NCI-H2171 treated with DMSO at 0.1 percent for 48 hours (cell line): ENCODE data around the gene CIT.
"Not testable (repeated sequence)": the region's sequence is repeated elsewhere in the genome, so short reads cannot be mapped to it uniquely, and the experiment has no call there.

ENCODE experiments used
- DNase-seq: peaks from one replicate; lab custom pipeline; 2025; lab: John Stamatoyannopoulos, UW

Gene CIT, protein sequence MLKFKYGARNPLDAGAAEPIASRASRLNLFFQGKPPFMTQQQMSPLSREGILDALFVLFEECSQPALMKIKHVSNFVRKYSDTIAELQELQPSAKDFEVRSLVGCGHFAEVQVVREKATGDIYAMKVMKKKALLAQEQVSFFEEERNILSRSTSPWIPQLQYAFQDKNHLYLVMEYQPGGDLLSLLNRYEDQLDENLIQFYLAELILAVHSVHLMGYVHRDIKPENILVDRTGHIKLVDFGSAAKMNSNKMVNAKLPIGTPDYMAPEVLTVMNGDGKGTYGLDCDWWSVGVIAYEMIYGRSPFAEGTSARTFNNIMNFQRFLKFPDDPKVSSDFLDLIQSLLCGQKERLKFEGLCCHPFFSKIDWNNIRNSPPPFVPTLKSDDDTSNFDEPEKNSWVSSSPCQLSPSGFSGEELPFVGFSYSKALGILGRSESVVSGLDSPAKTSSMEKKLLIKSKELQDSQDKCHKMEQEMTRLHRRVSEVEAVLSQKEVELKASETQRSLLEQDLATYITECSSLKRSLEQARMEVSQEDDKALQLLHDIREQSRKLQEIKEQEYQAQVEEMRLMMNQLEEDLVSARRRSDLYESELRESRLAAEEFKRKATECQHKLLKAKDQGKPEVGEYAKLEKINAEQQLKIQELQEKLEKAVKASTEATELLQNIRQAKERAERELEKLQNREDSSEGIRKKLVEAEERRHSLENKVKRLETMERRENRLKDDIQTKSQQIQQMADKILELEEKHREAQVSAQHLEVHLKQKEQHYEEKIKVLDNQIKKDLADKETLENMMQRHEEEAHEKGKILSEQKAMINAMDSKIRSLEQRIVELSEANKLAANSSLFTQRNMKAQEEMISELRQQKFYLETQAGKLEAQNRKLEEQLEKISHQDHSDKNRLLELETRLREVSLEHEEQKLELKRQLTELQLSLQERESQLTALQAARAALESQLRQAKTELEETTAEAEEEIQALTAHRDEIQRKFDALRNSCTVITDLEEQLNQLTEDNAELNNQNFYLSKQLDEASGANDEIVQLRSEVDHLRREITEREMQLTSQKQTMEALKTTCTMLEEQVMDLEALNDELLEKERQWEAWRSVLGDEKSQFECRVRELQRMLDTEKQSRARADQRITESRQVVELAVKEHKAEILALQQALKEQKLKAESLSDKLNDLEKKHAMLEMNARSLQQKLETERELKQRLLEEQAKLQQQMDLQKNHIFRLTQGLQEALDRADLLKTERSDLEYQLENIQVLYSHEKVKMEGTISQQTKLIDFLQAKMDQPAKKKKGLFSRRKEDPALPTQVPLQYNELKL (N-terminal part only)

DNA sequence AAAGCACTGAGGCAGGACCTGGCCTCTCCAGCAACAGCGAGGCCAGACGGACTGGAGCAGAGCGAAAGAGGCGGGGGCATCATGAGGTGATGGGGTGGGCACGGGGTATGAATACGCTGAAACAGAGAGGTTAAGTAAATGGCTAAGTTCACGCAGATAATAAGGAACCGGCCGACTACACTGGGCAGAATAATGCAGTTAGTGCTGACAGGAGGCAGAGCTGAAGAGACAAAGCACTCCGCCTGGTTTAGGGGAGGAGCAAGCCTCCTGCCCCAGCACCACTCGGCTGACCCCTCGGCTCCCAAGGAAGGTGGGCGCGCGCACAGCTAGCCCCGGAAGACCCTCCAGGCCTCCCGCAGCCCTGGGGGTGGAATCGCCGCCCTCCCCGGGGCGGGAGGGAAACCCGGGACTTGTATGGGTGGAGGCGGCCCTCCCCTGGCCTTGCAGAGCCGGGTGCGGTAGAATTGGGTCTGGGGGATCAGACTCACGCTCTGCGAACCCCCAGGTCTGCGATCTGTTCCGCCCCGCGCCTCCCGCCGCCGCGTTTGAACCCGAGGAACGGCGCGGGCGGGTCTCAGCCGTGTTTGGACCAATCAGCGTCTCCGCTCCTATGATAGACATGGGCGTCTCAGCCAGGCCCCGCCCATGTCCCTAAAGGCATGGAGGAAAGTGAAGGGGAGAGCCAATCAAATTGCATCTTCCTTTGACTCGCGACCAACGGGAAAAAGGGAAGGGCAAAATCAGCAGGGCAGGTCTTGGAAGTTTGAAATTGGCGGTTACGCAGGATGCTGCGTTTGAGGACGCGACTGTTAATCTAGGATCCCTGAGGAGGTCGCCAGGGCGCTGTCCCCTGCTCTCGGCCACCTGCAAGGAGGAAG, at the start of gene CIT:
Gene CIT (minus strand): TSS at position 560 of the 878 bp plus-strand sequence. CDS start 1,152 bp downstream, outside the sequence.
- DNase-seq: peak; percentile 95

DNA sequence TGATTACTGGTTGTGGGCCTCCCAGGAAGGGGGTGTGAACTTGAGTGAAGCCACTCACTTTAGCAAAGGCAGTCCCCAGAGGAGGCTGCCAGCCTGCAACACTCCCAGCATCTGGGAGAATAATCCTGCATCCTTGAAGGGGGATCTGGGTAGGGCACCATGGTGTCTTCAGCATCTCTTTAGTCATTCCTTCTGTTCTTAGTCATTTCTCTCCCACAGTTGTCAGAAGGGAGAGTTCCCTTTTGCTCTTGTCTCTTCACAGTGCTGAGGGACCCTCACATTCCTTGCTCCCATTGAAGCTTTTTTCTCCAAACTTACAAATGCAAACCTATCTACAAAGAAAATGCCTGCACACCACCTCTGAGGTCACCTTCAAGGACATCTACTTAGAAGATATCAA, 48.1 kb upstream of the CIT start:
- DNase-seq: no peak

DNA sequence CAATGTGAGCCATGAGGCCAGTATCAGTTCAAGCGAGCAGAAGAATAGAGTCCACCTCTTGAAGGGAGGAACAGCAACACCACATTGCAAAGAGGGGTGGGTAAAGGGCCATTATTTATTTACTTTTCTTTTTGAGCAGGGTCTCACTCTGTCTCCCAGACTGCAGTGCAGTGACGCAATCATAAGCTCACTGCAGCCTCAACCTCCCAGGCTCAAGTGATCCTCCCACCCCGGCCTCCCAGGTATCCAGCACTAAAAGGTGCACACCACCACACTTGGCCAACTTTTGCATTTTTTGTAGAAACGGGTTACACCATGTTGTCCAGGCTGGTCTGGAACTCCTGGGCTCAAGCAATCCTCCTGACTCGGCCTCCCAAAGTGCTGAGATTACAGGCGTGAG, 42.9 kb upstream of the CIT start:
- DNase-seq: no peak

DNA sequence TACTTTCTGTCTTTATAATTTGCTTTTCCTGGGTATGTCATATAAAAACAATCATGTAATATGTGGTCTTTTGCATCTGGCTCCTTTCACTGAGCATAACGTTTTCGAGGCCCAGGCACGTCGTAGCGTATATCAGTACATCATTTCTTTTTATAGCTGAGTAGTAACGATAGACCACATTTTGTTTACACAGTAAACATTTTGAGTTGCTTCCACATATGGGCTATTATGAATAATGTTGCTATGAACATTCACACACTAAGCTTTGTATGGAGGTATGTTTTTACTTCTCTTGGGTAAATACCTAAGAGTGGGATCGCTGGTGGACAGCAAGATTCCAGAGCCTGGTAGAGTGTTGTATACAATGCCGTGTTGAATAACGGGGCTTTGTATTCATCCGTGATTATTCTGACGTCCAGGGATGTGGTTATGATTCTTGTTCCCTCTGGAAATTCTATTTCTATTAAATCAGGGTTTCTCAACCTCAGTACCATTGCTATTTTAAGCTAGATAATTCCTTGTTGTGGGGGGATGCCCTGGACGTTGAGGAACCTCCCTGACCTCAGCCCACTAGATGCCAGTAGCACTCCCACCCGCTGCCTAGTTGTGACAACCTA, 38.9 kb upstream of the CIT start:
- DNase-seq: no peak

DNA sequence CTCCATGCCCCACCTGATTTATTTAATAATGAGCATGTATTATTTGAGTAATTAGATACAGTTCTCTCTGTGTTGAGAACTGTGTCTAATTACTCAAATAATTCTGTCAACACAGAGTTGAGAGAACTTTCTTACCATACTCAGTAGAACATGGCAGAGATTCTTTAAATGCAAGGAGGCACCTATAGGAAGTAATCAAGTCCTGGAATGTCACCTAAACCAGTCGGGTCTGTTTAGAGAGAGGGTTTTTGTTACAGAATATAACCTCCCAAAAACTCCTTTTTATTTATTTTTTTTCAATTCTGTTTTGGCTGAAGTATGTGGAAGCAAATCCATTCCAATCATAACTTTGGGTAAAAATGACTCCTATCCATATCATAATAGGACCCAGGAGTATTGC, 37.5 kb upstream of the CIT start:
- no peak for DNase-seq

DNA sequence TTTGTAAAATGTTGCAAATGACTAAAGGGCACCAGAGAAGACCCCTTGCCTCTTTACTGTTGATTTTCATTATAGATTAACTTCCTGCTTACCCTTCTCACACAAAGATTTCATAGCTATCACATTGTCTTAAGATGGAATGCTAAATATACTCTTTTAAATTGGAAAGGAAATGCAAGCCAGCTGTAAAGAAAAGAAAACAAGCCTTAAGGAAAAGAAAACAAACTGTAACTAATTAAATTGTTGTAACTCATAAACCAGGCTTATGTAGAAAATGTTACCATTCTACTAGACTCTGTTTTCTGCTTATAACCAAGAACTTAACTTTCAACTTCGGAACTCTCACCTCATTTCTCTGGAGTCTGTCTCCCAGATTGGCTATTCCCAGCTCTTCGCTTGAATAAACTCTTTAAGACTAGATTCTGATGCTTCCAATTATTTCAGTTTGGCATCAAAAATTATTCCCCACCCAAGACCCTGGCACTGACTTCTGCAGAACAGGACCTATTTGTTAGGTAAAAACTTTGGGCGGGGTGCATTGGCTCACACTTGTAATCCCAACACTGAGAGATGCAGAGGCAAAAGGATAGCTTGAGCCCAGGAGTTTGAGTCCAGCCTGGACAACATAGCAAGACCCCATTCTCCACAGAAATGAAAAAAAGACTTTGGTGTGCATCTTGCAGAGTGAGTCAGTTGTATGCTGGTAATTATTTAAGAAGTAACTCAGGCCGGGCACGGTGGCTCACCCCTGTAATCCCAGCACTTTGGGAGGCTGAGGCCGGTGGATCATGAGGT, 36.6 kb upstream of the CIT start:
- no peak for DNase-seq

DNA sequence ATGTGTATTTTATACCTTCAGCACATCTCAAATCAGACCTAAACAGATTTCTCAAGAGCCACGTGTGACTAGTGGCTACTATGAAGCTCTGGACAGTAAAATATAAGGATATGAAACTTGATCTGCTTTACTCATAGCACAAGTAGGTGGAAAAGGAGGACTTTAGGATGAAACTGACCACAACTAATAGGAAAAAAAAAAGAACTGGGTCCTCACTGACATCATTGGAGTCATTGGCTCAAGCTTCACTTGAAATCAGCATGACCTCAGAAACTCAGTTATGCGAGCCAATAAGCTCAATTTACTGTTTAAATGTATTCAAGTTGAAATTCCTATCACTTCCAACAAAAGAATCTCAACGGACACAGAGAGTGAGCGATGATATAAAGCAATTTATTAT, 34.1 kb upstream of the CIT start:
- DNase-seq: no peak

DNA sequence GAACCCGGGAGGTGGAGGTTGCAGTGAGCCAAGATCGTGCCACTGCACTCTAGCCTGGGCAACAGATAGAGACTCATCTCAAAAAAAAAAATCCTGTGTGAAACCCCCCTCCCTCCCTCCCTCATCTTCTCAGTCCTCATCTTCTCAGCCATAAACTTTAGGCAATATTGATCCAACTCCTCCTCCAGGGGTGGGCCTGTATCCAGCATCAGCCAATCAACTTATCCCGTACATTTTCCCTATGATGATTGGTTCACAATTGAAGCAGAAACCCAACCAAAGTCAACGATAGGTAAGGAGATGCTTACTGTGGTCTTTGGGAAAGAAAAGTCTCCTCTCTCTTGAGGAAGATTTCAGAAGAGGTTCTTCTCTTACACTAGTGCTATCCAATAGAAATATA, 33.5 kb upstream of the CIT start:
- DNase-seq: no peak

DNA sequence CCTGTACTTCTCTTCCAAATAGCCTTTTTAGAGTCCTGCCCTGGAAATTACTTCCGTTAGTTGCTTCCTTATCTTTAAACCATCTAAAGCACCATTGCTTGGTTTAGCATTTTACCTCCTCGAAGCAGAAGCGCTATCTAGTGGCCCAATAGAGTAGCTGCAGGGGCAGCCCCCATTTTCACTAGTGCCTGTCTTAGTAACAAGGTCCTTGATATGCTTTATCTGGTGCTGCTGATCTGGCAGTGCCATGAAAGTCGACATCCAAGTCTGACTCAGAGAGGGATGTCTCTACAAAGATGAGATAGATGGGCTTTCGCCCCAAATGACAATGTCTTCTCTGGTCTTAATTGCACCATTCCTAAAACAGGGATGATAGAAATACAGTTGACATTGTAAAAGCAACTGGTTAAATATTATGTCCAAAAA, 25.0 kb upstream of the CIT start:
- peak; percentile 84 for DNase-seq

DNA sequence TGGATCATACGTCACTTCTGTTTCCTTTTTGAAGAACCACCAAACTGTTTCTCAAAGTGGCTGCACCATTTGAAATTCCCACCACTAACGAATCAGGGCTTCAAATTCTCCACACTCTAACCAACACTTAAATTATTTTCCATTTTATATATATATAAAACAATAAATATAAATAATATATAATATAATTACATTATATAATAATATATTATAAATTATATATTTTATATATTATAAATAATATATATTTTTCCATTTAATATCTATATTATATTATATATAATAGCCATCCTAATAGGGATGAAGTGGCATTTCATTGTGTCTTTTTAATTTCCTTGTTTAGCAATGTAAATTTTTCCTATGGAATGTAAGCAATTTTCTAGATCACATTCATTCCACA, 24.6 kb upstream of the CIT start:
- DNase-seq: no peak

DNA sequence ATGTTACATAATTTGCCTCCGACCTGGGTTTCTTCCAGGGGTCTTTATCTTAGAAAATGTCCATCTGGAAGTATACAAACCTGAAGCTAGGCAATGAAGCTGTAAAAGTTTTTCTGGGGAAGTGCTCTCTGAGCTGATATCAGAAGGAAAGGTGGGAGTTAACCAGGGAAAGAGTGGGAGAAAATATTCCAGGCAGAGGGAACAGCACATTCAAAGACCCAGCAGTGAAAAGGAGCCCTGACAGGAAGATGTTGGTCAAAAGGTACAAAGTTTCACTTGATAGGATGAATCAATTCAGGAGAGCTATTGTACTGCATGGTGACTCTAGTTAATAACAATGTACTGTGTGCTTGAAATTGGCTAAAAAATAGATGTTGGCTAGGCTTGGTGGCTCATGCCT, 17.8 kb upstream of the CIT start:
- DNase-seq: no peak

DNA sequence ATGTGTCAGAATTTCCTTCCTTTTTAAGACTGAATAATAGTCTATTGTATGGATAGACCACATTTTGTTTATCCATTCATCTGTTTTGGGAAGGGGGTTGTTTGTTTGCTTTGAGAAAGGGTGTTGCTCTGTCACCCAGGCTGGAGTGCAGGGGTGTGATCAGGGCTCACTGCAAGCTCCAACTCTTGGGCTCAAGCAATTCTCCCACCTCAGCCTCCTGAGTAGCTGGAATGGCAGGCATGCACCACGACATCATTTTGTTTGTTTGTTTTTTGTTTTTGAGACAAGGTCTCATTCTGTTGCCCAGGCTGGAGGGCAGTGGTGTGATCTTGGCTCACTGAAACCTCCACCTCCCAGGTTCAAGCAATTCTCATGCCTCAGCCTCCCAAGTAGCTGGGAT, 15.5 kb upstream of the CIT start:
- not testable (repeated sequence) for DNase-seq

DNA sequence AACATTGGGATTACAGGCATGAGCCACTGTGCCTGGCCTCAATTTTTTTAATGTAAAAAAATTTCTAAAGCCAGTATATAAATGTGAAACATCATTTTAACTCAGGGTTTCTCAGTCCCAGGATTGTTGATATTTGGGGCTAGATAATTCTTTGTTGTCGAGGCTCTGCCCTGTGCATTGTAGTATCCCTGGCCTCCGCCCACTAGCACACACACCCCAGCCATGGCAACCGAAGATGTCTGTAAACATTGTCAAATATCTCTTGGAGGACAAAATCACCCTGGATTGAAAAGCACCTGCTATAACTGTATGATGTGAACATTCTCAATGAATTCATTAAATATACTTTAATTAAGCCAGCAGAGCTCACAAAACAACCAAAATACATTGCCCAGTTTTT, 8.4 kb upstream of the CIT start:
- no peak for DNase-seq

DNA sequence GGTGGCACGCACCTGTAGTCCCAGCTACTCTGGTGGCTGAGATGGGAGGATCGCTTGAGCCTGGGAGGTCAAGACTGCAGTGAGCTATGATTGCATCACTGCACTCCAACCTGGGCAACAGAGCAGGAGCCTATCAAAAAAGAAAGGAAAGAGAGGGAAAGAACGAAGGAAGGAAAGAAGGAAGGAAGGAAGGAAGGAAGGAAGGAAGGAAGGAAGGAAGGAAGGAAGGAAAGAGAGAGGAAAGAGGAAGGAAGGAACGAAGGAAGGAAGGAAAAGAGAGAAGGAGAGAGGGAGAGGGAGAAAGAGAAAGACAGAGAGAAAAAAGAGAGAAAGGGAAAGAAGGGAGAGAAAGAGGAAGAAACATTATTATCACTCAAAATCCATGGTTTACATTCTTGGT, 6.7 kb upstream of the CIT start:
- DNase-seq: not testable (repeated sequence)

DNA sequence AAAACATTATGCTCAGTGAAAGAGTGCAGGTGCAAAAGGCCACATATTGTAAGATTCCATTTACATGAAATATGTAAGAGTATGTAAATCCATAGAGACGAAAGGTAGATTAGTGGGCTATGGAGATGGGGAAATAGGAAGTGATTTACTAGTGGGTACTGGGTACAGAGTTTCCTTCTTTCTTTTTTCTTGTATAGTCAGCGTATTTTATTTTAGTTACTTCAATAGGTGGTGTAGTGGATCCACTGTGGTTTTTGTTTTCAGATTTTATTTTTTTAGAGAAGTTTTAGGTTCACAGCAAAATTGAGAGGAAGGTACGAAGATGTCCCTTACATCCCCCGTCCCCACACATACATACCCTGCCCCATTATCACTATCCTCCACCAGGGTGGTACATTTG, 6.1 kb upstream of the CIT start:
- DNase-seq: no peak

DNA sequence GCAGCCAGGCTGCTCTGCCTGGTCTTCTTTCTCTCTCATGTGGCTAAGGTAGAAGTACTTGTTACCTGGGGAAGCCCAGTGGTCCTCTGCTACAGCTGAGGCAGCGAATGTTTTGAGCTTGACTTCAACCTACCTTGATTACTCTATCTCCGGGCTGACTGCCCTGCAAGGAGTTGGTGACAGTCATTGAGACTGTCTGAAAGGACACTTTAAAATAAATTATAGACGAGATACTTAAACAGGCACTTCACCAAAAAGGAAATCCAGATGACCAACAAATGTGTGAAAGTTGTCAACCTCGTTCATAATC, 474 bp upstream of the CIT start:
- no peak for DNase-seq

DNA sequence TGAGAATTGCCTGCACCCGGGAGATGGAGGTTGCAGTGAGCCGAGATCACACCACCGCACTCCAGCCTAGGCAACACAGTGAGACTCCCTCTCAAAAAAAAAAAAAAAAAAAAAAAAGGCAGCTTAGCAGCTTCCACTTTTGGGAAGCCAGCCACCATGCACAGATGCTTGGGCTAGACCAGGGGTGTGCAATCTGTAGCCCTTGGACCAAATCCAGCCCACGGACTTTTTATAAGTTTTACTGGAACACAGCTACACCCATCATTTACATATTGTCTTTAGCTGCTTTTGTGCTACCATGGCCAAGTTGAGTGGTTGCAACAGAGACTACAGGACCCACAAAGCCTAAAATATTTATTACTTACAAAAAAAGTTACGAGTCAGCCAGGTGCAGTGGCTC, 6.7 kb downstream of the CIT start:
- peak; percentile 75 for DNase-seq

DNA sequence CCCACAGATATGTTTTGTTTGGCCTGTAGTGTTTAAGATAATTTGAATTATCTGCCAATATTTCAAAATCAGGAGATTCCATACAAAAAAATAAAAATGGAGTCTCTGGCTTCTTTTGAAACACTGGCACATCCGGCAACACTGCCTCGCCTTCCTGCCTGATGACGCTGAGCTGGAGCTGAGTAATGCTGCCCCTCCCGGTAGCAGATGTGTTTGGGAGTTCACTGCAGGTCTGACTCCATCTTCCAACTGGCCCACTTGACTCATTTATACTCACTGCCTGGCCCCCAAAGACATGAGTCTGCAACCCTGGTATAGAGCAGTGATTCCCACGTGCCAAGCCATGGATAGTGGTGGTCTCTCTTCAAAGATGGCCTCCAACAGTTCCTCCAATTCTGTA, 7.4 kb downstream of the CIT start:
- peak; percentile 40 for DNase-seq

DNA sequence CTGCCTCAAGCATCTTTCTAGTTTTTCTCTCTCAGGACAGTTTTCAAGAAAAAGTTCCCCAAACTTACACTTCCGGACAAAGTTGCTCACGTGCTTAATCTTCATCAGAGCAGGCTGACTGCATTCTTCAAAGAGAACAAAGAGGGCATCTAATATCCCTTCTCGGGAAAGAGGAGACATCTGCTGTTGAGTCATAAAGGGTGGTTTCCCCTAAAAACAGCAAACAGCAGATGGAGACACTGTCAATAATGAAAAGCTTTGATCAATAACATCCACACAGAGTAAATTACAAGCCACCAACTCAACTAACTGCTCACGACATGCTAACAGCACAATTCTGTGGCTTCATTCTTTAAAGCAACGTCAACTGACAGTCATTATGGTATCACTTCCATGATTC, 8.1 kb downstream of the CIT start:
- peak; percentile 60 for DNase-seq

DNA sequence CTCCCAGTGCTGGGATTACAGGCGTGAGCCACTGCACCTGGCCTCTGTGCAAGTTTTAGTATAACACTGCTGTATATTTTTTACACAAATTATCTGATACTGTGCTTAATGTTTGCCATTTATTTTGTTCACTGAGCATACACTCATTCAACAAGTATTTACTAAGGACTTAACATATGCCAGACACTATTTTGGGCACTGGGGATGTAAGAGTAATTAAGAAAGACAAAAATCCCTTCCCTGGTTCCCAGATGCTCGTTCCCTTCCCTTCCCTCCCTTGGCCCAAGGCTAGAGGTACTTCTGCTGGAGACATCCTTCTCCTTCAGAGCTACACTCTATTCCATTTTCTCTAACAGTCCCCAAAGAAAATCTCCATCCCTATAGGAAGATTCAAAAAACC, 12.5 kb downstream of the CIT start:
- no peak for DNase-seq
